Stimulated activated CD4-positive, alpha-beta T cell treated with anti-CD3 and anti-CD28 coated beads, Interleukin-15, amount 100 ng/mL, for 24 hours (primary cell): ENCODE data around the gene NFATC1.

Experiments
- DNase-seq: peaks from one replicate; pipeline ENCODE4 v3.0.0-alpha.2; 2020

The NFATC1 gene

GRCh38 chr18:79563949-79564348 is 168.2 kb downstream of the NFATC1 start:
- no peak for DNase-seq

- DNase-seq = no peak
These were observed 168.7 kb downstream of the NFATC1 start for GRCh38 chr18:79564441-79564840.

- no peak for DNase-seq
These were observed 171.2 kb downstream of the NFATC1 start for GRCh38 chr18:79566771-79567431.

- DNase-seq = no peak
These were observed 171.9 kb downstream of the NFATC1 start for GRCh38 chr18:79567481-79568147.

- DNase-seq = no peak
These were observed 172.9 kb downstream of the NFATC1 start for GRCh38 chr18:79568543-79569205.

- no peak for DNase-seq
These were observed 174.0 kb downstream of the NFATC1 start for GRCh38 chr18:79569720-79570119.

- peak; percentile 41 for DNase-seq
These were observed 174.8 kb downstream of the NFATC1 start for GRCh38 chr18:79570266-79571201.

- no peak for DNase-seq
These were observed 175.7 kb downstream of the NFATC1 start for GRCh38 chr18:79571211-79572092.

GRCh38 chr18:79572093-79572780 is 176.5 kb downstream of the NFATC1 start:
- no peak for DNase-seq

- DNase-seq = no peak
These were observed 177.2 kb downstream of the NFATC1 start for GRCh38 chr18:79572848-79573451.

GRCh38 chr18:79573921-79574491 is 178.3 kb downstream of the NFATC1 start:
- no peak for DNase-seq

- no peak for DNase-seq
These were observed 179.3 kb downstream of the NFATC1 start for GRCh38 chr18:79574938-79575525.

GRCh38 chr18:79575891-79576685 is 180.4 kb downstream of the NFATC1 start:
- DNase-seq = no peak

- no peak for DNase-seq
These were observed 181.1 kb downstream of the NFATC1 start for GRCh38 chr18:79576686-79577351.

GRCh38 chr18:79577451-79578395 is 182.0 kb downstream of the NFATC1 start:
- DNase-seq = peak; percentile 22

- no peak for DNase-seq
These were observed 182.9 kb downstream of the NFATC1 start for GRCh38 chr18:79578396-79579260.
